SW 1271 (cell line): ENCODE results near the gene BAD.
A peak's percentile ranks its signal among the peaks of the same experiment; 100 is the strongest.

Experiments
- DNase-seq, 2 experiments: peaks; one replicate each; lab custom pipeline; 2025; lab: John Stamatoyannopoulos, UW

The BAD gene

GRCh38 chr11:64229090-64229743 lies 55.2 kb downstream of the BAD start:
- DNase-seq: no peak

- no peak for DNase-seq
These were observed 57.0 kb downstream of the BAD start for GRCh38 chr11:64227405-64227956.

- DNase-seq: peak; percentile 44 to 58
These were observed 57.9 kb downstream of the BAD start for GRCh38 chr11:64226507-64227051.

GRCh38 chr11:64225608-64226506 lies 58.6 kb downstream of the BAD start, which contains the start of the genes NUDT22 and TRPT1:
NUDT22 (plus strand) TSS chr11:64226274; CDS start chr11:64226653, 379 bp downstream.
TRPT1 (minus strand) TSS chr11:64226186; CDS start chr11:64225860, 326 bp downstream.
- peak; percentile 48 to 75 for DNase-seq

- no peak for DNase-seq
These were observed 59.4 kb downstream of the BAD start for GRCh38 chr11:64224891-64225607.

GRCh38 chr11:64224151-64224890 lies 60.1 kb downstream of the BAD start:
- DNase-seq: no peak

- DNase-seq: no peak
These were observed 61.3 kb downstream of the BAD start for GRCh38 chr11:64223001-64223651.

- DNase-seq: no peak
These were observed 61.8 kb downstream of the BAD start for GRCh38 chr11:64222651-64223000.

GRCh38 chr11:64220798-64221197 lies 63.7 kb downstream of the BAD start:
- DNase-seq: no peak

- DNase-seq: no peak
These were observed 64.2 kb downstream of the BAD start for GRCh38 chr11:64220271-64220670.
